Measurements from ENCODE around the gene NECTIN1. TPM values are rescaled to one million over a fixed set of nuclear protein-coding genes. Genes with fewer than 3 reads are reported as not detected.

The NECTIN1 gene
- total and polyA plus RNA-seq, 2 of the 13 experiments (the other 11 are each of a cell fraction or from before 2014, with no cell fraction given) = 3.9 to 7.3 TPM

DNA sequence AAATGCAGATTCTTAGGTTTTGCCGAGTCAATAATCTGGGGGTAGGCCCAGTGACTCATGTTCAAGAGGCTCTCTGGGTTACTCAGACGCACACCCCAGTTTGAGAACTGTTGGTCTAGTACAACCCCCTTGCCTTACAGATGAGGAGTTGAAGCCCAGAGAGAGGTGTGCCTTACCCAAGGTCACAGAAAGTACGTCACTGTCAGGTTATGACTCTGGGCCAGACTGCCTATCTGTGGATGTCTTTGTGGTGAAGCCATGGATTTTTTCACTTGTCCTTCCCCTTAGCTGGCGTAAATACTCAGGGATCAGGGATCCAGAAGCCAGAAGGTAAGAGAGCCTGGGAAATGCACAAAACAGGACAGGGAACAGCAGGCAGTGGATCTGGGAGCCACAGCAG is 25.2 kb upstream of the NECTIN1 start:
- Histone ChIP-seq H3K27ac (ENCODE audit: extremely low read length, insufficient read depth, low read length) (no peak overlapping the region), H3K4me2 (ENCODE audit: low read depth, low read length) (no peak overlapping the region), H4K20me1 (ENCODE audit: insufficient read depth, low read length) (peaks cover 2% of the 10 kb centered on the region; the same call in 1 of the 2 replicates), H3K36me3 (replicated peaks in 1 of 2; ENCODE audit: control insufficient read depth in 1 of 2, insufficient read depth in 2 of 2, low read length in 2 of 2) (no peaks in the 10 kb centered on the region), H3K27me3 (ENCODE audit: control insufficient read depth in 1 of 2, insufficient read depth in 2 of 2, low read length in 2 of 2) (peaks cover 3 to 50% of the 10 kb centered on the region in 2 experiments; a peak in 3 of 5 replicates), H3K4me1 (ENCODE audit: insufficient read depth, low read length) (no peaks in the 10 kb centered on the region), H3K4me3 (replicated peaks in 1 of 3; ENCODE audit: insufficient read depth in 1 of 3, low read depth in 2 of 3, low read length in 3 of 3) (no peak overlapping the region), H3K9me3 (ENCODE audit: low read length) (no peaks in the 10 kb centered on the region), H3K9ac (ENCODE audit: insufficient read depth, low read depth, low read length) (no peak overlapping the region), H2AFZ (ENCODE audit: low read length) (no peak overlapping the region), H3K79me2 (ENCODE audit: insufficient read depth, low read length) (no peaks in the 10 kb centered on the region)
- in situ Hi-C loops (cut with HindIII; ENCODE audit: extremely low pct_ligation_motif_present, low pct_unique_long_range_greater_than_20kb) = no loop called here
- CTCF ChIA-PET (ENCODE audit: low intra/inter-chr PET ratio, low total read pairs) = no interaction called here
- FAIRE-seq = no peak
- no TSS peak for BruUV-seq (replicated peaks)
- WGBS (ENCODE audit: low lambda C conversion rate) = 7% methylated on average over 4 of the region's 4 CpGs
- intact Hi-C loops (cut with micrococcal nuclease; ENCODE audit: unreplicated experiment) = no loop called here
- no peak for ATAC-seq
- TF ChIP-seq CREB1 (IDR thresholded peaks at IDR 0.05) = peak; percentile 7; the same call in 1 of the 2 replicates
- TF ChIP-seq CREB1 (CRISPR knock-in tag; IDR thresholded peaks at IDR 0.05) = no peak
- TF ChIP-seq, protein P1, sequence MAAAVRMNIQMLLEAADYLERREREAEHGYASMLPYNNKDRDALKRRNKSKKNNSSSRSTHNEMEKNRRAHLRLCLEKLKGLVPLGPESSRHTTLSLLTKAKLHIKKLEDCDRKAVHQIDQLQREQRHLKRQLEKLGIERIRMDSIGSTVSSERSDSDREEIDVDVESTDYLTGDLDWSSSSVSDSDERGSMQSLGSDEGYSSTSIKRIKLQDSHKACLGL (CRISPR knock-in tag; IDR thresholded peaks at IDR 0.05) = no peak
- no peak for DNase-seq (ENCODE audit: low spot score)
- POLR2A ChIA-PET = no interaction called here

DNA sequence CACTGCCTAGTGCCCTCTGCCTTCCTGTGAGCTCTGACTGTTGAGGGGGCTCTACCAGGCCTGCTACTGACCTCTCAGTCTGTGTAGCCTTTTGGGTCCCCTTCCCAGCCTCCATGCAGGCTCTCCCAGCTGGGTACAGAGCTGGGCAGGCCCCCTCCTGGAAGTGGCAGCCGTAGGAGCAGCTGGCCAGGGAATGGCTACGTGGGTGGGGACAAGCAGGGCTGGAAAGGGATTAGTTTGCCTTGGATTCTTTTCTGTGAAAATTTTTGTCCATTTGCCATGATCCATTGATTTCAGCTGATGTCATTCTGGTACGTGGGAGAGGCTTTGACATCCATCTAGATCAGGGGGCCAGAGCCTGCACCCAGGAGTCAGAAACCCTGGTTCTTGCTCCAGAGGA is 23.9 kb upstream of the NECTIN1 start:
- Histone ChIP-seq H3K36me3 (replicated peaks in 1 of 2; ENCODE audit: control insufficient read depth in 1 of 2, insufficient read depth in 2 of 2, low read length in 2 of 2) (no peaks in the 10 kb centered on the region), H3K9me3 (ENCODE audit: low read length) (no peaks in the 10 kb centered on the region), H3K9ac (ENCODE audit: insufficient read depth, low read depth, low read length) (no peak overlapping the region), H2AFZ (ENCODE audit: low read length) (no peak overlapping the region), H3K27me3 (ENCODE audit: control insufficient read depth in 1 of 2, insufficient read depth in 2 of 2, low read length in 2 of 2) (peaks cover 5 to 54% of the 10 kb centered on the region in 2 experiments; a peak in 3 of 5 replicates), H3K4me1 (ENCODE audit: insufficient read depth, low read length) (no peaks in the 10 kb centered on the region), H3K27ac (ENCODE audit: extremely low read length, insufficient read depth, low read length) (no peak overlapping the region), H3K79me2 (ENCODE audit: insufficient read depth, low read length) (no peaks in the 10 kb centered on the region), H3K4me3 (replicated peaks in 1 of 3; ENCODE audit: insufficient read depth in 1 of 3, low read depth in 2 of 3, low read length in 3 of 3) (no peak overlapping the region), H3K4me2 (ENCODE audit: low read depth, low read length) (no peak overlapping the region), H4K20me1 (ENCODE audit: insufficient read depth, low read length) (peaks cover 2% of the 10 kb centered on the region; the same call in 1 of the 2 replicates)
- no peak for ATAC-seq
- CTCF ChIA-PET (ENCODE audit: low intra/inter-chr PET ratio, low total read pairs) = no interaction called here
- 0% methylated on average over 3 of the region's 3 CpGs for WGBS (ENCODE audit: low lambda C conversion rate)
- no TSS peak for BruUV-seq (replicated peaks)
- POLR2A ChIA-PET = no interaction called here
- intact Hi-C loops (cut with micrococcal nuclease; ENCODE audit: unreplicated experiment) (no loop called here), in situ Hi-C loops (cut with HindIII; ENCODE audit: extremely low pct_ligation_motif_present, low pct_unique_long_range_greater_than_20kb) (no loop called here)
- no peak for DNase-seq (ENCODE audit: low spot score)
- no peak for FAIRE-seq
- TF ChIP-seq, protein P2, sequence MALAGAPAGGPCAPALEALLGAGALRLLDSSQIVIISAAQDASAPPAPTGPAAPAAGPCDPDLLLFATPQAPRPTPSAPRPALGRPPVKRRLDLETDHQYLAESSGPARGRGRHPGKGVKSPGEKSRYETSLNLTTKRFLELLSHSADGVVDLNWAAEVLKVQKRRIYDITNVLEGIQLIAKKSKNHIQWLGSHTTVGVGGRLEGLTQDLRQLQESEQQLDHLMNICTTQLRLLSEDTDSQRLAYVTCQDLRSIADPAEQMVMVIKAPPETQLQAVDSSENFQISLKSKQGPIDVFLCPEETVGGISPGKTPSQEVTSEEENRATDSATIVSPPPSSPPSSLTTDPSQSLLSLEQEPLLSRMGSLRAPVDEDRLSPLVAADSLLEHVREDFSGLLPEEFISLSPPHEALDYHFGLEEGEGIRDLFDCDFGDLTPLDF (CRISPR knock-in tag; IDR thresholded peaks at IDR 0.05) = no peak
- TF ChIP-seq, protein P3, sequence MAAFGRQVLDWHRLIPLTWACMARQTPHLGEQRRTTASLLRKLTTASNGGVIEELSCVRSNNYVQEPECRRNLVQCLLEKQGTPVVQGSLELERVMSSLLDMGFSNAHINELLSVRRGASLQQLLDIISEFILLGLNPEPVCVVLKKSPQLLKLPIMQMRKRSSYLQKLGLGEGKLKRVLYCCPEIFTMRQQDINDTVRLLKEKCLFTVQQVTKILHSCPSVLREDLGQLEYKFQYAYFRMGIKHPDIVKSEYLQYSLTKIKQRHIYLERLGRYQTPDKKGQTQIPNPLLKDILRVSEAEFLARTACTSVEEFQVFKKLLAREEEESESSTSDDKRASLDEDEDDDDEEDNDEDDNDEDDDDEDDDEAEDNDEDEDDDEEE (CRISPR knock-in tag; IDR thresholded peaks at IDR 0.05) = no peak
- TF ChIP-seq DNMT3B (CRISPR knock-in tag; conservative IDR thresholded peaks at IDR 0.05) (no peak), ZNF343 (CRISPR knock-in tag; IDR thresholded peaks at IDR 0.05) (no peak), ARNT2 (CRISPR knock-in tag; IDR thresholded peaks at IDR 0.05; ENCODE audit: low read depth) (no peak), HOXD1 (CRISPR knock-in tag; IDR thresholded peaks at IDR 0.05) (no peak), PHF5A (CRISPR knock-in tag; IDR thresholded peaks at IDR 0.05; ENCODE audit: low read depth, unreplicated experiment) (no peak), ZNF337 (CRISPR knock-in tag; IDR thresholded peaks at IDR 0.05; ENCODE audit: borderline replicate concordance, low read depth) (no peak), NR2C2 (CRISPR knock-in tag; IDR thresholded peaks at IDR 0.05; ENCODE audit: borderline replicate concordance) (no peak)
- TF ChIP-seq, protein P4, sequence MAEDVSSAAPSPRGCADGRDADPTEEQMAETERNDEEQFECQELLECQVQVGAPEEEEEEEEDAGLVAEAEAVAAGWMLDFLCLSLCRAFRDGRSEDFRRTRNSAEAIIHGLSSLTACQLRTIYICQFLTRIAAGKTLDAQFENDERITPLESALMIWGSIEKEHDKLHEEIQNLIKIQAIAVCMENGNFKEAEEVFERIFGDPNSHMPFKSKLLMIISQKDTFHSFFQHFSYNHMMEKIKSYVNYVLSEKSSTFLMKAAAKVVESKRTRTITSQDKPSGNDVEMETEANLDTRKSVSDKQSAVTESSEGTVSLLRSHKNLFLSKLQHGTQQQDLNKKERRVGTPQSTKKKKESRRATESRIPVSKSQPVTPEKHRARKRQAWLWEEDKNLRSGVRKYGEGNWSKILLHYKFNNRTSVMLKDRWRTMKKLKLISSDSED (CRISPR knock-in tag; IDR thresholded peaks at IDR 0.05) = no peak

Data from HepG2 (cell line).